SK-N-SH (cell line): Measurements from ENCODE around the gene ZBTB37. TPM values are rescaled to one million over a fixed set of nuclear protein-coding genes. Genes with fewer than 3 reads are reported as not detected.

Source experiments
- CTCF ChIA-PET: fragments of 300-600, 350-600 bp; formaldehyde crosslinking; extraction: SDS; loops from one replicate; lab custom pipeline; 2021; lab: Yijun Ruan, JAX
- POLR2A ChIA-PET: fragments of 350-600 bp; sonication (Branson Sonifier 250); formaldehyde crosslinking; extraction: SDS; loops from one replicate; lab custom pipeline; 2020; ENCODE audit warnings: antibody characterized with exemption, inconsistent platforms; lab: Yijun Ruan, JAX
- DNase-seq: peaks from one replicate; pipeline ENCODE4 v3.0.0; 2012
- H2AFZ ChIP-seq: fragments of 200-600 bp; sonication (generic); 2 replicates; pipeline ENCODE4 v1.8.1; 2016; ENCODE audit warnings: antibody characterized with exemption, mild to moderate bottlenecking, low read depth
- H3F3A ChIP-seq: fragments of 200-600 bp; sonication (generic); replicated peaks from 2 replicates; pipeline ENCODE3; 2016; ENCODE audit warnings: antibody characterized with exemption, mild to moderate bottlenecking; ENCODE audit not compliant: insufficient read depth
- H3K27ac ChIP-seq, 2 experiments: fragments of 200-500 bp in 1 of 2; fragments of 200-600 bp in 1 of 2; sonication (Bioruptor generic) in 1 of 2; sonication (generic), shearing (Covaris generic) in 1 of 2; 2 replicates each; pipeline versions ENCODE4 v1.5.1 to v1.6.1; 2014 to 2016; ENCODE audit warnings: low read depth in 2 of 2, inconsistent platforms in 1 of 2, low read length in 1 of 2, mild to moderate bottlenecking in 1 of 2, mixed read lengths in 1 of 2
- H3K27me3 ChIP-seq: fragments of 200-600 bp; sonication (generic), shearing (Covaris generic); 2 replicates; pipeline ENCODE4 v1.6.1; 2016; ENCODE audit warnings: mixed run types; ENCODE audit not compliant: insufficient read depth
- H3K36me3 ChIP-seq, 2 experiments: fragments of 200-500 bp in 1 of 2; fragments of 200-600 bp in 1 of 2; sonication (Bioruptor generic) in 1 of 2; sonication (generic) in 1 of 2; replicated peaks in 1 of 2; 2 replicates each; pipeline versions ENCODE3 to v1.5.1; 2014 to 2016; ENCODE audit warnings: low read length in 1 of 2, mild to moderate bottlenecking in 1 of 2; ENCODE audit not compliant: insufficient read depth in 2 of 2, control insufficient read depth in 1 of 2
- H3K4me1 ChIP-seq, 2 experiments: fragments of 200-500 bp in 1 of 2; fragments of 200-600 bp in 1 of 2; sonication (Bioruptor generic) in 1 of 2; sonication (generic), shearing (Covaris generic) in 1 of 2; 2 replicates each; pipeline versions ENCODE4 v1.5.1 to v1.6.1; 2014 to 2016; ENCODE audit warnings: low read depth in 1 of 2, low read length in 1 of 2, mixed run types in 1 of 2; ENCODE audit not compliant: insufficient read depth in 2 of 2, control insufficient read depth in 1 of 2
- H3K4me2 ChIP-seq: fragments of 200-600 bp; sonication (generic), shearing (Covaris generic); 2 replicates; pipeline ENCODE4 v1.6.1; 2017; ENCODE audit warnings: mixed run types
- H3K4me3 ChIP-seq, 2 experiments: fragments of 200-500 bp in 1 of 2; fragments of 200-600 bp in 1 of 2; sonication (Bioruptor generic) in 1 of 2; sonication (generic), shearing (Covaris generic) in 1 of 2; 2 replicates each; pipeline versions ENCODE4 v1.5.1 to v1.8.1; 2014 to 2016; ENCODE audit warnings: low read depth in 2 of 2, inconsistent platforms in 1 of 2, low read length in 1 of 2, mild to moderate bottlenecking in 1 of 2, mixed read lengths in 1 of 2, moderate library complexity in 1 of 2
- H3K79me2 ChIP-seq: fragments of 200-600 bp; sonication (generic); 2 replicates; pipeline ENCODE4 v1.8.1; 2017; ENCODE audit warnings: mild to moderate bottlenecking; ENCODE audit not compliant: insufficient read depth
- H3K9ac ChIP-seq: fragments of 200-600 bp; sonication (generic); 2 replicates; pipeline ENCODE4 v1.6.1; 2017; ENCODE audit warnings: mixed run types
- H3K9me2 ChIP-seq: fragments of 200-600 bp; sonication (generic); 2 replicates; pipeline ENCODE4 v1.6.1; 2017; ENCODE audit warnings: mixed run types
- H3K9me3 ChIP-seq: fragments of 200-600 bp; sonication (generic); 2 replicates; pipeline ENCODE4 v1.6.1; 2017; ENCODE audit warnings: mixed run types, mild to moderate bottlenecking, moderate library complexity
- H4K20me1 ChIP-seq: fragments of 200-600 bp; sonication (generic); 2 replicates; pipeline ENCODE4 v1.6.1; 2017; ENCODE audit warnings: mild to moderate bottlenecking, mixed run types; ENCODE audit not compliant: insufficient read depth
- ELF1 ChIP-seq: IDR thresholded peaks from 2 replicates; pipeline ENCODE4 v1.4.0; 2012
- IRF3 ChIP-seq: fragments of 150-350 bp; IDR thresholded peaks from 2 replicates; pipeline ENCODE4 v1.6.1; 2016; ENCODE audit warnings: mild to moderate bottlenecking, low read depth, low read length
- NFIC ChIP-seq: IDR thresholded peaks from 2 replicates; pipeline ENCODE4 v1.4.0; 2012; ENCODE audit warnings: borderline replicate concordance
- PBX3 ChIP-seq: IDR thresholded peaks from 2 replicates; pipeline ENCODE4; 2012
- RAD21 ChIP-seq: IDR thresholded peaks from 2 replicates; pipeline ENCODE4 v1.6.1; 2012; ENCODE audit warnings: mild to moderate bottlenecking, low read length
- RXRA ChIP-seq: IDR thresholded peaks from 2 replicates; pipeline ENCODE4 v1.4.0; 2012; ENCODE audit warnings: low read depth, mild to moderate bottlenecking, borderline replicate concordance
- SMC3 ChIP-seq: IDR thresholded peaks from 2 replicates; pipeline ENCODE4 v1.6.1; 2012; ENCODE audit warnings: low read depth, low read length, improper control_type of control experiment
- TCF12 ChIP-seq: IDR thresholded peaks from 2 replicates; pipeline ENCODE4 v1.4.0; 2012
- YY1 ChIP-seq: IDR thresholded peaks from 2 replicates; pipeline ENCODE4 v1.4.0; 2012; ENCODE audit warnings: low read depth, mild to moderate bottlenecking
- WGBS: methylation state at CpG from one replicate; pipeline ENCODE4 v1.1.6; 2017; ENCODE audit warnings: low lambda C conversion rate; 5-methylcytosine and 5-hydroxymethylcytosine counted together
- polyA plus RNA-seq, 3 experiments: library from polyadenylated mRNA; depleted of rRNA; stranded (reverse); fragments of >200 nt; gene quantifications; 2 replicates each; pipeline ENCODE4 v1.2.3, GENCODE V29; 2012
- small RNA-seq, 7 experiments: library from RNA; depleted of rRNA; stranded (forward); fragments of <200 nt; gene quantifications; one replicate each; pipeline ENCODE3, GENCODE V24; 2012

ZBTB37 gene
- polyA plus RNA-seq, 1 of the 3 experiments (the other 2 are of a cell fraction) = 0.89 TPM

GRCh38 chr1:173948594-173948993 is 80.4 kb downstream of the ZBTB37 start:
- H3K36me3 ChIP-seq = peaks cover 37 to 85% of the 10 kb centered on the region in 2 experiments
- peaks cover 8% of the 10 kb centered on the region for H3F3A ChIP-seq
- no peak for TF ChIP-seq TCF12
- TF ChIP-seq NFIC = no peak
- no peak for TF ChIP-seq PBX3
- no peak for TF ChIP-seq IRF3
- TF ChIP-seq RAD21 = no peak
- no peak for TF ChIP-seq SMC3
- TF ChIP-seq YY1 = no peak
- TF ChIP-seq ELF1 = no peak
- TF ChIP-seq RXRA = no peak
- H4K20me1 ChIP-seq = no peaks in the 10 kb centered on the region
- no peak overlapping the region for H2AFZ ChIP-seq
- H3K9me2 ChIP-seq = no peaks in the 10 kb centered on the region
- H3K9me3 ChIP-seq = no peaks in the 10 kb centered on the region
- no peak overlapping the region for H3K4me3 ChIP-seq
- no peak overlapping the region for H3K9ac ChIP-seq
- no peak overlapping the region for H3K27ac ChIP-seq
- no peak overlapping the region for H3K4me2 ChIP-seq
- WGBS = 96% methylated on average over 4 of the region's 4 CpGs
- CTCF ChIA-PET = no interaction called here
- no peaks in the 10 kb centered on the region for H3K27me3 ChIP-seq
- POLR2A ChIA-PET = no interaction called here
- DNase-seq = no peak
- no peaks in the 10 kb centered on the region for H3K4me1 ChIP-seq
- no peaks in the 10 kb centered on the region for H3K79me2 ChIP-seq

Small RNA genes lying within 50 kb of the gene (small RNA-seq; reads per million reads assigned to genes)
- gene RNA5SP67 = 0 to 0.93 (median 0) reads per million in 7 experiments

Other genes with a start within 250 kb of the ZBTB37 start
- gene TEX50, start 233.0 kb upstream of the ZBTB37 start, polyA plus RNA-seq (2012; rRNA removed) = not detected in 2 replicates
- 1.8 and 2.3 TPM in 2 replicates for gene ANKRD45, start 198.5 kb upstream of the ZBTB37 start, polyA plus RNA-seq (2012; rRNA removed)
- gene KLHL20, start 153.4 kb upstream of the ZBTB37 start, polyA plus RNA-seq (2012; rRNA removed) = 14.0 and 20.1 TPM in 2 replicates
- 17.1 and 22.1 TPM in 2 replicates for gene DARS2, start 43.7 kb upstream of the ZBTB37 start, polyA plus RNA-seq (2012; rRNA removed)
- 4.0 and 6.9 TPM in 2 replicates for gene CENPL, start 43.5 kb upstream of the ZBTB37 start, polyA plus RNA-seq (2012; rRNA removed)
- 961 and 1,422 TPM in 2 replicates for gene GAS5, start 391 bp upstream of the ZBTB37 start, polyA plus RNA-seq (2012; rRNA removed)
- gene SERPINC1, start 48.9 kb downstream of the ZBTB37 start, polyA plus RNA-seq (2012; rRNA removed) = 0.05 and 0.08 TPM in 2 replicates
- 2.9 and 3.3 TPM in 2 replicates for gene RC3H1, start 154.0 kb downstream of the ZBTB37 start, polyA plus RNA-seq (2012; rRNA removed)